ENCODE measurements around the gene SLC39A7.
"Not testable (repeated sequence)": the region's sequence is repeated elsewhere in the genome, so short reads cannot be mapped to it uniquely, and the experiment has no call there.

SLC39A7 gene

GRCh38 chr6:33206027-33206863, 5.6 kb downstream of the SLC39A7 start:
- no peak for DNase-seq

- no peak for DNase-seq
Observed at GRCh38 chr6:33206864-33207551, 6.3 kb downstream of the SLC39A7 start.

- DNase-seq: no peak
Observed at GRCh38 chr6:33207552-33208090, 7.0 kb downstream of the SLC39A7 start.

- DNase-seq: peak; percentile 67
Observed at GRCh38 chr6:33208091-33208967, 7.7 kb downstream of the SLC39A7 start, which contains the start of gene RING1. RING1 (plus strand) TSS chr6:33208500; CDS start chr6:33208823, 323 bp downstream.

GRCh38 chr6:33209856-33210255, 9.2 kb downstream of the SLC39A7 start:
- DNase-seq: no peak

- DNase-seq: no peak
Observed at GRCh38 chr6:33211136-33211535, 10.5 kb downstream of the SLC39A7 start.

- DNase-seq: no peak
Observed at GRCh38 chr6:33211666-33212422, 11.2 kb downstream of the SLC39A7 start.

- no peak for DNase-seq
Observed at GRCh38 chr6:33212857-33213165, 12.1 kb downstream of the SLC39A7 start.

GRCh38 chr6:33213166-33213988, 12.7 kb downstream of the SLC39A7 start:
- no peak for DNase-seq

- no peak for DNase-seq
Observed at GRCh38 chr6:33213989-33214335, 13.3 kb downstream of the SLC39A7 start.

GRCh38 chr6:33215271-33216116, 14.8 kb downstream of the SLC39A7 start:
- no peak for DNase-seq

GRCh38 chr6:33216117-33216649, 15.5 kb downstream of the SLC39A7 start:
- no peak for DNase-seq

- no peak for DNase-seq
Observed at GRCh38 chr6:33217246-33217645, 16.6 kb downstream of the SLC39A7 start.

GRCh38 chr6:33217681-33218080, 17.0 kb downstream of the SLC39A7 start:
- no peak for DNase-seq

- not testable (repeated sequence) for DNase-seq
Observed at GRCh38 chr6:33226503-33227120, 25.9 kb downstream of the SLC39A7 start.

GRCh38 chr6:33235221-33235634, 34.6 kb downstream of the SLC39A7 start:
- no peak for DNase-seq

- no peak for DNase-seq
Observed at GRCh38 chr6:33236328-33236727, 35.7 kb downstream of the SLC39A7 start.

- DNase-seq: no peak
Observed at GRCh38 chr6:33236852-33237251, 36.2 kb downstream of the SLC39A7 start.

- DNase-seq: no peak
Observed at GRCh38 chr6:33237741-33238140, 37.1 kb downstream of the SLC39A7 start.

- no peak for DNase-seq
Observed at GRCh38 chr6:33241968-33242367, 41.3 kb downstream of the SLC39A7 start.

Measured in NK-92 treated with Interleukin-12 subunit alpha and Interleukin-12 subunit beta, amount 100 ng/mL, for 24 hours (cell line).